Activated CD8-positive, alpha-beta memory T cell treated with anti-CD3 and anti-CD28 coated beads, Interleukin-2, amount 50 U/mL, for 48 hours (primary cell): Measurements from ENCODE around the gene FOXP1.

Experiments
- DNase-seq: peaks from one replicate; pipeline ENCODE4 v3.0.0-alpha.2; 2020

Gene FOXP1

DNA sequence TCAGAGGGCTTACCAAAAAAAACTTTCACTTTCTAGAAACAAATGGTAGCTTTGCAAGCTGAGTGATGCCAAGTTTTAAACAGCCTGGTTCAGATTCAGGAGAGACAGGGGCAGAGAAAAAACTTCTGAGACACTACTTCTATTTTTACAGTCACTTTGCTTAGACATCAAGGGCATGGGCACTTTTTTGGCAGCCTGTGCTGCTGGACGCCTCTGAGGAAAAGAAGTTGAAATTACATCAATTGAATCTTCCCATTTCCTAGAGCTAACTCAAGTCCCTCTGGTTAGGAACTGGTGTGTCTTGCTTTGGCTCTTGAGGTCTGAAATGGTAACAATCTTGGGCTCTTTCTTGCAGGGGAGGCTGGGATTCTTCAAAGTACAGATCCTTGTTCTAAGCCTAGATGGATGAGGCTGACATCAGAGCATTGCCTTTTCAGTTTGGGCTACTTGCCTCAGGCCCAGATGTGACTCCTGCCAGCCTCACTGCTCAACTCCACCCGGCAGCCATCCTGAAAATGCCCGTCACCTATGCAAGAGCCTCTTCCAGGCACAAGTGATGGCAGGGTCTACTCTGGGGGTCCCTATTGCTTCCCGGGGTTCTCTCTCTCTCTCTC, 357.5 kb downstream of the FOXP1 start:
- DNase-seq: peak; percentile 70

DNA sequence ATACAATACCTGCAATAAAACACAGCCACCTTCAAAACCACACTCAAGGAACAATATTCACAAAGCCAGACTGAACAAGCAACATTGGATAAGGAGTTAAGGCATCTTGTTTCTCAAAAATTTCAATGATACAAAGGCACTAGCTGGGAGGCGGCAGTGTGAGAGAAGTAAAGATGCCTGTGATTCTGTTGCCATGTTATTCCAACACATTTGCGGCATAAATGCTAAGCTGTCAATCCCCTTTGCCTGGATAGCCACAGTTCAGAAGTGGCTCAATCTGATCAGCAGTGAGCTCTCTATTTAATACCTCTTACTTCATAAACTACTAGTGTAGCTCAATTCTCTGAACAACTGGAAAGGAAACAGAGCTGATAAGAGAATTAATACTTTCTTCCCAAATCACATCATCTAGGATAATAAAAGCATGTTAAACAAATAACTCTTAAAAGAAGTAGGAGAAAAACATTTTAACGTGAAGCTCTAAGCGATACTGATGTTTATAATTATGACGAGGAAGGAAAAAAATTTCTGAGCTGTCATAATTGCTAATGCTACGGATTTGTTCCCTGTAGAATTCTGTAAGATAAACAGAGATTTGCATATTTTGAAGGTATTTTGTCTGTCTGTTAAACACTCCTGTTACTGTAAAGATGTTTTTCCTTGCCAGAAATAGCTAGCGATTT, 358.4 kb downstream of the FOXP1 start:
- no peak for DNase-seq

- no peak for DNase-seq
These were observed 363.5 kb downstream of the FOXP1 start for GRCh38 chr3:71219744-71220638.

DNA sequence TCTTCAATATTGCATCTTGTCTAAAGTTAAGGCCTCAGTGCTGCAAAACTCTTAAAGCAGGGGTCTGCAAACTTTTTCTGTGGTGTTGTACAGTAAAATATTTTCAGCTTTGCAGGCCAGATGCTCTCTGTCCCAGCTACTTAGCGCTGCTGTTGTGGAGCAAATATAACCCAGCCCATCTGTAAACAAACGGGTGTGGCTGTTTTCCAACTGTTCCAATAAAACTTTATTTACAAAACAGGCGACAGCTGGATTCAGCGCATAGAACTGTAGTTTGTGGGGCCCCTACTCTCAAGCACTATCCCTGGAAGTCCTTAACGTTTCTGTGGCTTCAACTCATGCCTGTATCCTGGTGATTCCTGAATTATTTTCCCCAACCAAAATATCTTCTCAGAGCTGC, 365.0 kb downstream of the FOXP1 start:
- no peak for DNase-seq

DNA sequence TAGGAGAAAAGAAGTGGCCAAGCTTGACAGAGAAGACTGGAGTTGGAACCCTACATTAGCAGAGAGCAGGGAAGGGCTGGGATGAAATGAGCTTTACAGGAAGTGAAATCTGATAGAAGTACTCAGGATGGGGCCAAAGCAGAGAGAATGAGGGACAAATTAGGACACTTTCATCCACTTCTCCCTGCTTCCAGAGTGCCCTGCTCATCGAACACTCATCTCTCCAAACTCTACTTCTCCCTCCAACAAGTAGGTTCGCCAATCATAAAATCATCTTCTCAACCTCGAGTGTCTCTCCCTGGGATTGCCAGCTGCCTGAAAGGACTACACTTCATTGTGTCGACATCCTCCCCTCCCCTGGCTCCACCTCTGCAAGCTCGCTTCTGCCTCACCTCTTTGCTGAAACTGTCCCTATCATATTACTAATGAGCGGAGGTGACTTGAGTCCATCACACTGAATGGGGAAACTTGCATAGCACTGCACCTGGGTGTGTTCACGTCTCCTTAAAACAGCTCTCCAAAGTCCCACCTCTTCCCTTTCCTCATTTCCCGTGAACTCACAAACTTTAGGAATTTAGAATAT, 365.8 kb downstream of the FOXP1 start:
- no peak for DNase-seq

DNA sequence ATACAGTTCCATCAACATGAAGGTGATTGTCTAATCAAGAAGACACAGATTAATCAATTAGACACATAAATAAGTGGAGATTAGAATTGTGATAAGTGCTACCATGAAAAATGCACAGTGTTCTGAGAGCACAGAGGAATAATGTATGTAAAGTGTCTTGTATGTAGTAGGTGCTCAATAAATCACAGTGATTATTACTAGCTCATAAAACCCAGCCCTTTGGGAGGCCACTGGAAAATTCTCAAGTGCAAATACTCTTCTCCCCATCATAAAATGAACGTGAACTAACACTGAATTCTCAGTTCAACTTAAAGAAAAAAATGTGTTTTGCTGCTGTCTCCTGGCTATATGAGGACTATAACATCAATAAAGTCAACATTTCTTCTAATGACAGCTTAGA, 368.2 kb downstream of the FOXP1 start:
- no peak for DNase-seq

DNA sequence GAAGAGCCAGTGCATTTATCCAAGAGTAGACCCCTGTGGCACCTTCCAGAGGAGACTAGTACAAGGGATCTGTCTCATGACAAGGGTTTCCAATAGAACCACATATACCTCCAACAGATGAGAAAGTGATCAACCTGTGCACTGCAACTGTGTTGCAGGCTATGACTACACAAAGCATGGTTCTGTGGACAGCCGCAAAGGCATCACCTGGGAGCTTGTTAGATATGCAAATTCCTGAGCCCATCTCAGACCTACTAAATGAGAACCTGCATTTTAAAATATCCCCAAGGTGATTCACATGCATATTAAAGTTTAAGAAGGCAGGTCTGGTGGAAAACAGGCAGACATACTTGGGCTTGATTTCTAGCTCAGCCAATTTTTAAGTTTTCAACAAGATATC, 368.7 kb downstream of the FOXP1 start:
- DNase-seq: no peak

DNA sequence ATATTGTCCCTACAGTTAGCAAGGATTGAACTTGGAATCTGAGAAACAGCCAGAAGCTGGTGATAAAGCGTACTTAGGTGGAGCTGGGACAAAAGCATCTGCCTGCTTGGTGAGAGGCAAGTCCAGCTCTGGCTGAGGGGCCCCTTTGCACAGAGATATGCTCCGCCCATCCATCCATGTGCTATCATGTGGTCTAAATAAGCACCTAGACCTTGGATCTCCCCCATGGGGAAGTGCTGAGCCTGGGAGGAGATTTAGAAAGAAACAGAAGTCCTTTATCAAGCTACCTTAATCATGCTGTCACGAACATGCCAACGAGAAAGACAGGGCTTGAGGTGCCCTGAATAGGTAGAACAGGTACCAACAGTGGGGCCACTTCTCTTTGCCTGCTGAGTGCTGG, 369.5 kb downstream of the FOXP1 start:
- no peak for DNase-seq

- DNase-seq: no peak
These were observed 372.4 kb downstream of the FOXP1 start for GRCh38 chr3:71211083-71211482.

- no peak for DNase-seq
These were observed 373.1 kb downstream of the FOXP1 start for GRCh38 chr3:71210257-71211007.

GRCh38 chr3:71208211-71209095, 375.1 kb downstream of the FOXP1 start:
- no peak for DNase-seq

DNA sequence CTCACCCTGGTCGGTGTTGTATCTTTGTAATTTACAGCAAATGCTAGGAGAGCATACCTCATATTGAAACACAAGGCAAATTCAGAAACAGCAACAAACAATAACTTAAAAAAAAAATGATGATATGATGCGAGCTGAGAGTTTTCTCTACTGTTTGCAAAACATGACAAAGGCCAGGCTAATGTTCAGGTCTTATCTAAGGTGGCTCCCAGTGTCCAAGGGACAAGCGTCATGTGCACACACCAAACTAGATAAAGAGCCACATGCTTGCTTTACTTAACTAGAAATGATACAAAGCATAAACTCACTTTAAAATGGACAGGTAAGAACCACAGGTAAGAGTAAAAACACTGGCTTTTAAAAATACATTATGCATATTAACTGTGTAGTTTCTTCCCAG, 375.9 kb downstream of the FOXP1 start:
- no peak for DNase-seq

DNA sequence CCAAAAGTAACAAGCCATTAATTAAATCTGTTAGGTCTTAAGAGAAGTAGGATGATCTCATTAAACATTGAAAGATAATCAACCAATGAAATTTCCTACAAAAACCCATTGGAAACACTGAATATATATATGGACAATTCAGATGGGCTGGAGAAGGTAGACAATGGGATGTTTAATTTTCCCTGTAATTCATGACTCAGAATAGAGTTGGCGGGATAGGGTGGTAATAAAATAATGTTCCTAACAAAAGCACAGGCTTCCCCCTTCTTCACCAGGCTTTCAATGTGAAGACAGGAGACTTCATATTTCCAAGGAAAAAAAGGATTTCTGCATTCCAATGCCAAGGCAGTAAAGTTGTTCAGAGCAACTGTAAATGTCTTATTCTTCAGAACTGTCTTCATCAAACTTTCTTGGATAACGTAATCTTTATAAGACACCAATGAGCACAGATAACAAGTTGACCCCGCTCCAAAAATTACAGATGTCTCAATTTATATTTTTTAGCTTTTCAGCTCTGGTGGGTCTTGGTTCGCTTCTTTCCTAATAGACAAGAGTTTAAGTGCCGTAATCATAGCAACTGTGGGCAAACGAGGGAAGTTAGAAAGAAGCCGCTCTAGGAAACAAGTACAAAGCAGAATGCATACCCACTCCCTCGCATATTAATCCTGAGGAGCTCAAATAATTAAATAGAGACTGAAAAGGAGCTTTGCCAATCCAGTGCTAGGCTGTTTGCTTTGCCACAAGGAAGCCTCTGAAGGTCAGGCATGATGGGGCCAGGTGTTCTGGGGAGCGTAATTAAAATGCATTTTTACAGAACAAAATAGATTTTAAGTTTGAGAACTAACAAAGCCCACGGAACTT, 377.0 kb downstream of the FOXP1 start:
- no peak for DNase-seq

DNA sequence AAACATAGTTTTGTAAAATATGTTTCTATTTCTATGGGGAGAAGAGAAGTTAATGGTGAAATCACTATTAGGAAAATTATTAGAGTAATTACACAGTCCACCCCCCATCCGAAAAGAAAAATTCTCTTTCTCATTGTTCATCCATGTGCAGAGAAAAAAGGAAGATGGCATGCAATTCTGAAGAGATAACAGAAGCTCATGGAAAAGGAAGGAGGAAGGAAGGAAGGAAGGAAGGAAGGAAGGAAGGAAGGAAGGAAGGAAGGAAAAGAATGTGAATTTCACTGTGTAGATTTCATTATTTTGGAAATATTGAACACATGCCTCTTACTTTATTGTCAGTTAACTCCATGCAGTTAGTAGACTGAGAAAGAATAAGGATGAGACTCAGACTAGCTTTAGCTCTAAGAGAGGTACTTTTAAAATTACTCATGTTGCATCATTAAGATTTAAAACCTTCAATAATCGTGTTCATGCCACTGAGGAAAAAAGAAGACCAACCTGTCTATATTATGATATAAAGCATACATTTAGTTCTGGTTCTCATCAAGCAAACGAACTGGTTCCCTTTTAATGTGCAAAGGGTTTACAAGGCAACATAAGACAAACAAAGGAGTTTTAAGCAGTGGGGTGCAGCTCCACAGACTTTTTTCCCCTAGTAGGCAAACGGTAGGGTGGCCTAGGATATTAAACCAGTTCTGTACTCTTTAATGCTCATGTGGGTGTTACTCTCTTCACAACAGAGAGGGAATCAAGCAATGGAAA, 379.6 kb downstream of the FOXP1 start:
- no peak for DNase-seq

DNA sequence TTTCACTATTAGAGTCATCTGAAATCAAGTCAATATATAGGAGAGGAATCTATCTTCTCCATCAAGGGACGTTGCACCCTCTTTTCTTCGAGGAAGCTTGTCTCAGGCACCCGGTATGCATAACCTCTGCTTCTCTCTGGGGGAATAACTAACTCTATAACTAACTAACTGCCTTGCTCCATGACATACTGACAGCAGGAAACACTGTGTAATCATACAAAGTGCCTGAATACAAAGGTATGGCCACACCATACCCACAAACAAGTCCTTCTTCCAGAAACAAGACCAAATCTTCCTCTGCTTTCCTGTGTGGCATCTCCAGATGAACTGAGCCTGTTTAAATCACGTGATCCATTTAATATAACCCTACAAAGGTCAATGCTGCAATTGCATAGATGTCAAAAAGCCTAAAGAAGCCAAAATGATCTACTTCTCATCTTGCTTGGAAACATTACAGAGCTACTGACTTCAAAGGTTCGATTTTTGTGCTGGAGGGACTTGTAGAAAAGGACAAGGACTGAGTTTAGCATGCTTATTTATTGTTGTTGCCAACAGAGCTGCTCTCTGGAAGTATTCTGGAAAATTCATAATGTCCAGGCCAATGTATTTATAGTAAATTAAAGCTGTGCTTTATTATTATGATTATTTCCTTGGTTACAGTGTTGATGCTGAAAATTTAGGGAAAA, 380.5 kb downstream of the FOXP1 start:
- DNase-seq: no peak

DNA sequence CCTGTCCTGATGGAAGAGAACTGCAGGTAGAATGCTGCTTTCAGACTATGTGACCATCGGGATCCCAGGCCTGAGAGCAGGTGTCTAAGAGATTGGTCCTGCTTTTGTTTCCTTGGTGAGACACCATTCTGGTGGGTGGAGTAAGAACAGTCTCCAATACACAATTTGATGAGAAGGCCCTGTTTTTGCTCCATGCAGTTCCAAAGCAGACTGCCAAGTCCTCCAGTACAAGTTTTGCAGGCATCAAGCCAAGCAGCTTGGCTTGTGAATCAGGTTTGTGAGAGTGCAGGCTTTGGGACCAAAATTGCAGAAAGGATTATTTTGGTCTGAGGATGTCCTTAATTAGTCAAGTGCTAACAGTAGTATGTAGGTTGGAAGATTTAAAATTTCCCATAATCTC, 381.6 kb downstream of the FOXP1 start:
- DNase-seq: no peak

DNA sequence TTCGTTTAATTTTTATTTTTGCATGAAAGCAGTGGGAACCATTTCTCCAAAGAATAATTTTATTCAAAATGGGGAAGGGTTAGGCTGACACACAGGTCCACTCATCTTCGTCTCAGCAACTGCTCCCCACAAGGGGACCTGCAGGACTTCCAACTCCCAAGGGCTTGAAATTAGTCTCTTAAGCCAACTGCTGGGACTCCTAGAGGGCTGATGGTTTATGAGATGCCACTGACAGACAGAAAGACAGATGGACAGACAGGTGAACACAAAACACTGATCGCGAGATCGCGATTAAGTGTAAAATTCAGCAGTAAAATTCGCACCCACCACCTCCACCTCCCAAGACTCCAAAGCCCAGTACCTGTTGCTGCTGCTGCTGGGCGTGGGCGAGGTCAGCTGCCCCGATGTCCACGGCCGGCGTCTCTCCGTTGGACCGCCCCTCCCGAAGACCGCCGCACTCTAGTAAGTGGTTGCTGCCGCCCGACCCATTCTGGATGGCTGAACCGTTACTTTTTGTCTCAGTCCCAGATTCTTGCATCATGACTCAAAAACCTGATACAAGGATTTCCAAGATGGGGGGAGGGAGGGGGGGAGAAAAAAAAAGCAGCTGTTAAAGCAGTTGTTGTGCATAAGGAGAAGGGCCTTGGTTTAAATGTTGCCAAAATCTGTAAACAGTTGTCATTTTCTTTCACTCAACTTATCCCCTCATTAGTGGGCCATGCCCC, 385.5 kb downstream of the FOXP1 start:
- DNase-seq: no peak

- no peak for DNase-seq
These were observed 388.0 kb downstream of the FOXP1 start for GRCh38 chr3:71195492-71195891.

DNA sequence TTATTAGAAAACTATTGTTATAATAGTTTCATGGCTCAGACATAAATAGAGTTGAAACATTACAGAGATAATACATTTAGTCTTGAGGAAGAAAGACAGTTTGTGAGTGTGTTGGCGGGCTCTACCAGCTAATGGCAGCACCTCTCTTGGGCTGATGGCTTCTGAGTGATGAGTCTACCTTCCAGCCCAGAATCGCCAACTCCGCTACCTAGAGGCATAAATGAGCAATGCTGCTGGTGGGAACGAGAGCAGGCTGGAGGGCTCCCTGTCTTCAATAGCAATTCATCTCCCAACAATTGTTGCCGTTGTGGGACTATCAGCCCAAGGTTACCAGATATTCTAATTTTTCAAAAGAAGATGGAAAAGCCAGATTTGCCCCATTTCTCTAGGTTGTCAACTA, 388.7 kb downstream of the FOXP1 start:
- DNase-seq: no peak
